ENCODE measurements around the gene CLPTM1. TPM values are rescaled to one million over a fixed set of nuclear protein-coding genes. Genes with fewer than 3 reads are reported as not detected.

The CLPTM1 gene
- total and polyA plus RNA-seq, 9 of the 15 experiments (the other 6 are each of a cell fraction or from before 2014, with no cell fraction given) = 0.37 to 96.0 (median 27.5) TPM

DNA sequence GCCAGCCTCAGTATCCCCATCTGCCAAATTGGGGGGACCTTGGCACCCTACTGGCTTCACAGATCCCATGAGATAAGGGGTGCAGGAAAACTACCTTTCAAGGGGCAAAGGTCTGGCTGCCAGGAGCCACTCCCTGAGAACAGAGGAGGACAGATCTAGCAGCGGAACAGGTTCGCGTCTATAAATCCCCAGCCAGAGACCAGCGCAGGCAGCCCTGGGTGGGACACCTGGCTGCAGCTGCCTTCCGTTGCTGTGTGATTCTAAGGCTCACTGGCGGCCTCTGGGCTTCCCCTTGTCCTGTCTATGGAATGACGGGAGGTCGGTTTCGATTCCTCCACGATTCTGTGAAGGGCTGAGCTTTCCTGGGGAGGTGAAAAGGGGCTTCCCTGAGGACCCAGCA lies 53.4 kb downstream of the CLPTM1 start (continued):
- TF ChIP-seq PKNOX1 (IDR thresholded peaks at IDR 0.05) = no peak
- TF ChIP-seq MTA2 (IDR thresholded peaks at IDR 0.05; ENCODE audit: low read depth) = no peak
- TF ChIP-seq NBN (IDR thresholded peaks at IDR 0.05; ENCODE audit: low read depth) = no peak
- TF ChIP-seq, protein P1, sequence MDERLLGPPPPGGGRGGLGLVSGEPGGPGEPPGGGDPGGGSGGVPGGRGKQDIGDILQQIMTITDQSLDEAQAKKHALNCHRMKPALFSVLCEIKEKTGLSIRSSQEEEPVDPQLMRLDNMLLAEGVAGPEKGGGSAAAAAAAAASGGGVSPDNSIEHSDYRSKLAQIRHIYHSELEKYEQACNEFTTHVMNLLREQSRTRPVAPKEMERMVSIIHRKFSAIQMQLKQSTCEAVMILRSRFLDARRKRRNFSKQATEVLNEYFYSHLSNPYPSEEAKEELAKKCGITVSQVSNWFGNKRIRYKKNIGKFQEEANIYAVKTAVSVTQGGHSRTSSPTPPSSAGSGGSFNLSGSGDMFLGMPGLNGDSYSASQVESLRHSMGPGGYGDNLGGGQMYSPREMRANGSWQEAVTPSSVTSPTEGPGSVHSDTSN (CRISPR knock-in tag; IDR thresholded peaks at IDR 0.05; ENCODE audit: low read depth) = no peak
- TF ChIP-seq, protein P1 (tag; conservative IDR thresholded peaks at IDR 0.05; ENCODE audit: low read depth) = no peak
- no peak for TF ChIP-seq ATF7 (IDR thresholded peaks at IDR 0.05)
- TF ChIP-seq MBD2 (IDR thresholded peaks at IDR 0.05; ENCODE audit: borderline replicate concordance, low read depth) = no peak
- no peak for TF ChIP-seq NR3C1 (CRISPR knock-in tag; IDR thresholded peaks at IDR 0.05)
- TF ChIP-seq NFE2 (IDR thresholded peaks at IDR 0.05; ENCODE audit: low read depth) = no peak
- TF ChIP-seq CHD7 (IDR thresholded peaks at IDR 0.05; ENCODE audit: low read depth, low read length) = no peak
- no peak for TF ChIP-seq BACH1 (tag; IDR thresholded peaks at IDR 0.05)
- TF ChIP-seq RHOXF2B (CRISPR knock-in tag; conservative IDR thresholded peaks at IDR 0.05) = no peak

Measured in K562 (cell line).